Measurements from ENCODE around the gene AP4B1.

The AP4B1 gene

DNA sequence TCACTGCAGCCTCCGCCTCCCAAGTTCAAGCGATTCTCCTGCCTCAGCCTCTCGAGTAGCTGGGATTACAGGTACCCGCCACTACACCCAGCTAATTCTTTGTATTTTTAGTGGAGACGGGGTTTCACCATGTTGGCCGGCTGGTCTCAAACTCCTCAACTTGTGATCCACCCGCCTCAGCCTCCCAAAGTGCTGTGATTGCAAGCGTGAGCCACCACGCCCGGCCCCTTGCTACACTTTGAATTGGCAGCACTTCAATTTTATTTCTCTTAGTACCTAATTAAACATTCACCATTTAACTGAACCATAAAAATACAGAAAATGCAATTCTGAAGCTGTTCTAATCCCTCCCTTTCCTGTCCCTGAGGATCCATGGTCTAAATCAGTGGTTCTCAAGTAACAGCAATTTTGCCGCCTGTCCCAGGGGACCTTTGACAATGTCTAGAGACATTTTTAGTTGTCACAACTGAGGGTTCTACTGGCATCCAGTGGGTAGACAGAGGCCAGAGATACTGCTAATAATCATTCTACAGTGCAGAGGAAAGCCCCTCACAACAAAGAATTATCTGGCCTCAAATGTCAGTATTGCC lies 12.9 kb downstream of the AP4B1 start:
- DNase-seq, result no peak

DNA sequence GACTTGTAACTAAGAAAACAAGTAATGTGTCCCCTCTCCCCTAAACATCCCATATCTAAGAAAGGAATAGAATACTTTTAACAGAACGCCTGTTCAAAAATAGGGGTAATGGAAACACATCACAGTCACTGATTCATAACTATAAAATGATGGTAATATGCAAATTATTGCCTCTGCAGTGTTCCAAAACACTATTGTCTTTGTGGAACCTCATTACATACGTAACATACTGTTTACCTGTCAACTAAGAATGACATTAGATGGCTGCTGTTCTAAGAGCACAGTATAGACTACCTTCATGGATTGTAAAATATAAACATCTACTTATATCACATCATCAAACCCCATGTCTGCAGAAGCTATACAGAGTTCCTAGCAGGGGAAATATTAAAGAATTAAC lies 13.8 kb downstream of the AP4B1 start:
- DNase-seq, result no peak

DNA sequence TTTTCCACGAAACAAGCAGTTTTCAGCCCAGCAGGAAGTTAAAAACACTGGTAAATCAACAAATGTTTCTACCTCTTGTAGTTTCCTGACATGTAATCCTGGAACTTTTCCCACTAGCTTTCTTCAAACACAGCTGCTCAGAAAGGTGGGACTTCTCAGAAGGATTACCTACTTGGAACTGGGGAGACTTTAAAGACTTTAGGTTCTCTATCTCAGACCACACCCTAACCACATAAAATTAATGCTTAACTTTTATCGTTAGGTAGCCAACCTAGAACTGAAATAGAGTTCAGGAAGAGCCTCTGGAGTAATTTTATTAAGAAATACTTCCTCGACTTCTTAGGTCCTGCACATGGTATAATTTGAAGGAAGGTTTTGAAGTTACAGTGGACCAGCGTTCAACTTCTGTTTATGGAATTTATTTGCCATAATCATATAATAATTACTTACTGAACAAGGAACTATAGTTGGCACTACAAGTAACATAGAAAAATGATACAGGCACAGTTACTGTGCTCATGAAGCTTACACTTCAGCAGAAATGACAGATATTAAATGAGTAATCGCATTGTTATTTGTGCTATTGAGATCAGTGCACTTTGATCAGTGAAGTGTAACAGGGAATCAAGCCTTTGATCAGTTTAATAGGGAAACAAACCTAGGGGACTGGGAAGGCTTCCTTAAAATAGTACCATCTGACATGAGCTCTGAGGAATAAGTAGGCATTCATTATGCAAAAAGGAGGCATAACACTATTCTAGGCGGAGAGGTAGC lies 17.0 kb downstream of the AP4B1 start, which contains the start of gene BCL2L15:
Gene BCL2L15 (minus strand): TSS at position 180 of the 774 bp plus-strand sequence. CDS start 206 bp downstream, outside the sequence.
- no peak for DNase-seq

DNA sequence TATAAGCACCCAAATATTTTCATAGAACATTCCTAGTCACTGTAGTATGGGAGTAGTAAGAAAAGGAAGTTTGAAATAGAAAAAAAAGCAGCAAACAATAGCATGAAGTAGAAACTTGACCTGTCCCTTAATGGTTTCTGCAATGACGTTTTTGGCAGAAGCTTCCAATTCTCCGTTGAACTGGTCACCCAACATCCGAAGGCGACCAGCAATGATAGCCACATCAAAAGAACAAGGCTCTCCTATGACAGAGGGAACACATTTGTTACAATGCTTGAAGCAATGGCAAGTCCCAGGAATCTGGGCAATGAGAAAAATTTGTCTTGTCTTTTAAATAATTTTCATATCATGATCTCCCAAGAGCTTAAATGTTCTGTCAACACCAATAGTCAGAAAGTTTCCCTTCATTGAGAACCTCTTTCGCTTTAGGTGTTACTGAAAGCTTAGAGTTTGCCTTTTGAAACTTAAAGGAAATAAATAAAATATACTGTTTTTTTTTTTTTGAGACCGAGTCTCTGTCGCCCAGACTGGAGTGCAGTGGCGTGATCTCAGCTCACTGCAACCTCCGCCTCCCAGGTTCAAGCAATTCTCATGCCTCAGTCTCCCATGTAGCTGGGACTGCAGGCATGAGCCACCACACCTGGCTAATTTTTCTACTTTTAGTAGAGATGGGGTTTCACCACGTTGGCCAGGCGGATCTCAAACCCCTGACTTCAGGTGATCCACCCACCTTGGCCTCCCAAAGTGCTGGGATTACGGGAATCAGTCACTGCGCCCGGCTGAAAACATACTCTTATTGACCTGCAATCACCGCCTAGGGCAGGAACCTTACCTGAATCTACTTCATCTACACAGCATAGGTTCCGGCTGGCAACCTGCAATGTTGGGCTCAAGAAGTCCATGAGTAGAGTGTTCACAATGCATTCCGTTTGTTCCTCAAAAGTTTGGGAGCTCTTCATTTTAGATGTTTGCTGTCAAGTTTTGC lies 17.9 kb downstream of the AP4B1 start:
- no peak for DNase-seq

DNA sequence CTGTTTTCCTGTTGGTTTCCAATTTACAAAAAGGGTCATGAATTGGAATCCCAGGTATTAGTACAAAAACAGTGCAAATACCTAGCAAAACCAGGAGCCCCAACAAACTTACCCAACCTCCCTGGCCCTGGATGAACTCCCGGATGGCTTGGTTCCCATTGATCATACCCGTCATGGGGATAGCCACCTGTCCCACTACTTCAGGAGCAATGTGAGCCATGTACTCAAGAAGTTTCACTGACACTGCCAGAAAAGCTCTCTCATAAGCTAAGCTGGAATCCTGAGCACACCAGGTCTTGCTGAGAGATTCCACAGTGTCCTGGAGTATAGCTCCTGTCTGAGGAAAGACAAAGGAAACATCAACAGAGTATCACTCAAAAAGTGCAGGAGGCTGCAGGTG lies 22.9 kb downstream of the AP4B1 start:
- no peak for DNase-seq

DNA sequence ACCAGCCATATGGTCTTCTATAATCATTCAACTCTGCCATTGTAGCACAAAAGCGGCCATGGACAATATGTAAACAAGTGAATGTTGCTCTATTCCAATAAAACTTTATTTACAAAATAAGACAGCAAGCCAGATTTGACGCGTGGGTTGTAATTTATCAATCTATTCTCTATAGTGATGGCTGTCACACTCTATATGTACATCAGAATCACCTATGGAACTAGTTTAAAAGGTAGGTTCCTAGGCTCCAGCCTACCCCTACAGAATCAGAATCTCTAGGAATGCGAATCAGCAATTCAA lies 24.9 kb downstream of the AP4B1 start:
- DNase-seq, result no peak

DNA sequence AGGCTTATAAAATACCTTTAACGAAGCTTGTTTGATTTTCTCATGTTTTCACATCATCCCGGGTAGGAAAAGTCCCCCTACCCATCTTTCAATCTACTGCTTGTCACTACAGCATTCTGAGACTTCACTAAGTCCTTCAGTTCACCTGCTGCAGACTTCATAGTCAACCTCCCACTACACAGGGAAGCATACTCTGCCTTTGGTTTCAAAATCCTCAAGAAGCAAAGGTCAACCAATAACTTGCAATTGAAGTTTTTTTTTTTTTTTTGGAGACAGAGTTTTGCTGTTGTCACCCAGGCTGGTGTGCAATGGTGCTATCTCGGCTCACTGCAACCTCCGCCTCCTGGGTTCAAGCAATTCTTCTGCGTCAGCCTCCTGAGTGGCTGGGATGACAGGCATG lies 28.4 kb downstream of the AP4B1 start:
- no peak for DNase-seq

DNA sequence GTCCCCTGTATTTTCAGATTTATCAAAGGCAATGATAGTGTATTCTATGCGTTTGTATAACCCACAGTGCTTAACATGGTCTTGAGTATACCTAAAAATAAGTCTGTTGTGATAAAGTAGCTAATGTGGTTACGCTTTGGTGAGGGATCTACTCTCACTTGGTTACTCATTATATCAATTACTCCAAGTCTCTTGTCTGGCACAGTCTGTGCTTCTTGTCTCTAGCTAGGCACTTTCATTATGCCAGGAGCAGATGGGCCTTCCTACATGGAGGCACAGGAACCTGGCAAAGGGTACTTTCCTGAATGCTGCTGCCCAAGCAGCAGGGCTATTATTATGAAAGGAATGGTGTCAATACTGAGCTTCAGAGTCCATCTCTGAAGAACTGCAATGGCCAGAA lies 28.9 kb downstream of the AP4B1 start:
- DNase-seq, result no peak

DNA sequence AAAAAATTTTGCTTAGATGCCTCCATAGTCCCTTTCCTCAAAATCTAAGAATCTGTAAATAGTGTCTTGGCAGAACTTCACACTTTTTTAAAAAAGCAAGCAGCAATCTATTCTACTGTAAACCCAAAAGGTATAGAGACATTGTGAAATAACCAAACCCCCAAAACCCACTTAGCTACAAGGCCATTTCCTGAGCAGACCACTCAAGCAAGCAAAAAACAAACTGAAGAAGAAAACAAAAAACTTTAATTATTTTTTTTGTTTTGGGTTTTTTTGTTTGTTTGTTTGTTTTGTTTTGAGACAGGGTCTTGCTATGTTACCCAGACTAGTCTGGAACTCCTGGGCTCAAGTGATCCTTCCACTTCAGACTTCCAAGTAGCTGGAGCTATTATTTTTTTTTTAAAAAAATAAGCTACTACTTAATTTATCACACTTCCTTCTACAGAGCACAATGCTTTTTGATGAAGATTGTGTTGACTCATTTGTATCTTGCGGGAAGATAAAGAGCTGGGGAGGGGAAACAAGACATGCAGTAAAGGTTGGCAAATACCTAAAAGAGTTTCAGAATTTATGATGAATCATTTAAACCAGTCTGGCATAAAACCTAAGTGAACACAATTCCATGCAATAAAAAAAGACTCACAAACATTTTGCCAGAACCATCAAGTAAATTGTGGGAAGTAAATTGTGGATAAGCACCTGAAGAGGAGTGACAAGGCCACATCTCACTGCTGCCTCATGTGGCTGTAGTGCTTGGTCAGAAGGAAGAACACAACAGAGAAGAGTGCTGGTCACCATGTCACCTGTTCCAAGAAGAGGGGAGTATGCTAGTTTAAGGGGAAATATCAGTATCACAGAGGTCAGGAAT lies 30.4 kb downstream of the AP4B1 start:
- DNase-seq, result no peak

DNA sequence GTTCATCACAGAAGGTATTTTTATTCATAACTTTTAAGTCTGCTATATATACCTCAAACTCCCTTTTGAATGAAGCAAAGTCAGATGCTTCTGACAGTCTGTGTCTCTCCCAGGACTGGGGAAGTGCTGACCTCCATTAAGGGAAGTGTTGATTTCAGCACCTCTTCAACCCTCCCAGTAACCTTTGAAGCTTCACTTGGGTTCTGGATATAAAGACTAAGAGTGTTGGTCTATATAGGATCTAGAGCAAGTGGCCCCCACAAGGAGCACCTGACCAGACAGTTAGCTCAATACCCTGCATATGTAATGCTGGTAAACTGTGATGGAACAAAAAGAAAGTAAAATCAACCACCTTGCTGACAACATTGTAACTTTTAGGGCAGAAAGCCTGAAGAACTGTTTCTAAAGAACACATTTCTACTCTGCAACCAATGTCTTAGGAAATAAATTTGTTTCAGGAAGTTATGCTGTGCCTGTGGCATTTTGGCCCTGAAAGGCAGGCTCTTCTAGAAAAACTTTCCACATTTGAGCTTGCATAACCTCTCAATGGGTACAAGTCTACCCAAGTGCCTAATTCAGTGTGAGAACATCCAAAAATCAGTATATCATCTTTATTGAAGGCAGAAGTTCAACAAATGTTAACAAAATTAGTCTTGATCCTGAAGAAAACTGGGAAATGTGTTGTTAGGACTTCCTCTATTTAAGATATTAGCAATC lies 32.2 kb downstream of the AP4B1 start:
- no peak for DNase-seq

DNA sequence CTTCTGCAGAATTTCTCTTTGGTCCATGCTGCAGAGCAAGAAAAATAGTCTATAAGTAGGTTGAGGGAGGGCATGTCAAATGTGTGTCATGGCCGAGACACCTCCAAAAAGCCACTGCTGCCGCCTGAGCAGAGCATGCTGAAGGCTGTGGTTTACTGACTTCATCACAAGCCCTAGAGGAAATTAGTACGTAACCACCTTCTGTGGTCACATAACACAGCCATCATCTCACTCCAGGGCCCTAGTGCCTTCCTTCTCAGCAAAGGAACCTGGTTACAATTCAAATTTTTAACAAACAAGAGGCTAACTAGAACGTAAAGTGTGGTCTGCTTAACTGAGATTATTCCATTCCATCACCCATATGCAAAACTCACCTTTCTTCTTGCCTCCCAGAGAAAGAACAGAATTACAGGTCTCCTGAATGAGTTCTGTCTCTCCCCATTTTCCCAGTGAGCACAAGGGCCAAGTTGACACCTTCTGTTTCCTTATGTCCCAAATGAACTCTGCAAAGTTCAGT lies 32.9 kb downstream of the AP4B1 start, which contains the start of gene PTPN22:
Gene PTPN22 (minus strand): TSS at position 116 of the 517 bp plus-strand sequence.
- DNase-seq, result no peak

DNA sequence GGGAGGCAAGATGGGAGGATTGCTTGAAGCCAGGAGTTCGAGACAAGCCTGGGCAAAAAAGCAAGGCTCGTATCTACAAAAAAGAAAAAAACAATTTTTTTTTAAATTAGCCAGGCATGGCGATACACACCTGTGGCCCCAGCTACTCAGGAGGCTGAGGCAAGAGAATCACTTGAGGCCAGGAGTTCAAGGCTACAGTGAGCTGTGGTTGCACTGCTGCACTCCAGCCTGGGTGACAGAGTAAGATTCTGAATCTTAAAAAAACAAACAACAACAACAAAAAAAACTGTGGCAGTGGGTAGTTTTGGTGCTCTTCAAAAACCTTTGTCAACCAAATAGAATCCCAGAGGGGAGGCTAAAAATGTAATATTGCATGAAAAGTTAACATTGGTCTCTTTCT lies 33.8 kb downstream of the AP4B1 start:
- no peak for DNase-seq

DNA sequence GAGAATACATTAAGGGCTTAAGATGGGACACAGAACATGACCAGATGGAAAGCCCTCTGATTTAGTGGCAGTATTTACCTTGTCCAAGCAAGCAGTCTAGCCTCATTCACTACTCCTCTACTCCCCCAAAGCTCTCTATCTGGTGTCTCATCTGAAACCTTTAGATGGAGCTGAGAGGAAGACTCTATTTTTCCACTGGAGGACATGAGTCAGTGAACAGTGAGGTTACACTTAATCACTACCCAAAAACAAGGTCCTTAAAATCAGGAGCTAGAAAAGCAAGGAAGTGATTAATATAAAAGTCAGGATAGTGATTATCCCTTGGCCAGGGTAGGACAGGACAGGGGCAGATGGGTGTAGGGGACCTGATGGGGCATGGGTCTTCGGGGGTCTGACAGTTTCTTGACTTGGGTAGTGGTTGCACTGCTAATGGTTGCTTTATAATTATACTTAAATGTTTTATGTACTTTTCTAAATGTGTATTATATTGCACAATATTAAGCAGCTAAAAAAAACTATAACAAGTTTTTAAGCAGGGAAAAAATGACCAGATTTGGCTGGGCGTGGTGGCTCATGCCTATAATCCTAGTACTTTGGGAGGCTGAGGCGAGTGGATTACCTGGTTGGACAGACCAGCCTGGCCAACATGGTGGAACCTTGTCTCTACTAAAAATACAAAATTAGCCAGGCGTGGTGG lies 36.1 kb downstream of the AP4B1 start:
- DNase-seq, result no peak

DNA sequence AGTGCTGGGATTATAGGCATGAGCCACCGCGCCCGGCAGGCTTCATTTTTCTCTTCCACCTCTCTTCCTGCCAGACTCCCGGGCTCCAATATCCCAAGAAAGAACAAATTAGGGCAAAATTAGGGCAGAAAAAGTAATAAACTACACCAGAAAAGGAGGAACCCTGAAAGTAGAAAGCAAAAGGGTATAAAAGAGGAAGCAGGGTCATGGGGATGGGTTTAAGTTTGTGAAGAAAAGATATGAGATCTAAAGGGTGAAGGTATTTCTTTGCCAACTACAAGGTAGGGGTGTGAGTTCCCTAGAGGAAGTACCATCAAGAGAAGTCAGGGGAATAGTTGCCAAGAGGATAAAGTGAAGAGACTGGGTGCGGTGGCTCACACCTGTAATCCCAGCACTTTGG lies 43.0 kb downstream of the AP4B1 start:
- no peak for DNase-seq

DNA sequence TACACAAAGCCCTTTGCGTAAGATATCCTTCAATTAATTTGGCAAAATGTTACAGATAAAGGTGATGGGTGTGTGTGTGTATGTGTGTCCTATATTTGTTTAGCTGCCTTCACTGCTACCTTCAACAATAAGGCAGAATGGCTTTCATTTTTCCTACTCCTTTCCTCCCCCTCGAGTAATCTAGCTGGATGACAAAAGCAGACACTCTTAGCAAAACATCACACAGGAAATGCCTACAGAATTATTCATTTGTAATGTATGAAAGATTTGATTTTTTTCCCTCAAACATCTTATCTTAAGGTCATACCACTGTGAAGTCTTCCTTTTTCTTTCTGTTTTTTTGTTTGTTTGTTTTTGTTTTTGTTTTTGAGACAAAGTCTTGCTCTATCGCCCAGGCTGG lies 43.7 kb downstream of the AP4B1 start:
- no peak for DNase-seq

DNA sequence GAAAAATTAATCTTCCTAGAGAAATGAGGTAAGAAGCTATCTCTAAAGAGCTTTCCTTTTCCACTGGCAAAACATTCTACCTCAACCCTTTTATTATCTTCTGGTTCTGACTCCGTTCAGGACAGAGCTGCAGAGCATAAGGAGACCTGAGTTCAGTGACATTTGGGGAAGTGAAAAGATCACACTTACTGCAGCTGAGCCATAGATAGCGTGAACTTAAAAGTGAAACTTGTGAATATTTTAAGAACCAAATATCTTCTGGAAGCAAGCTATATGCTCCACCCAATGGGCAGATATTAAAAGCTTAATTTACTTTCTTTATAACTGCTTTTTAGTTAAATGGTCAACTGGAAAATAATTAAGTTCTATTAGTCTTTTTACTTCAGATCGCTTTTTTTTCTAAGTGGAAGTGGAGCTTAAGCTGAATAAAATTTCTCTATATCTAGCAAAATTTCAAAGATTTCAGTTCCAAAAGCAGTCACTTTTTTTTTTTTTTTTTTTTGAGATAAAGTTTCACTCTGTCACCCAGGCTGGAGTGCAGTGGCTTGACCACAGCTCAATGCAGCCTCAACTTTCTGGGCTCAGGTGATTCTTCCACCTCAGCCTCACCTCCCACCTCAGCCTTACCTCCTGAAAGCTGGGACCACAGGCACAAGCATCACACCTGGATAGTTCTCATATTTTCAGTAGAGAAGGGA lies 45.0 kb downstream of the AP4B1 start:
- no peak for DNase-seq

DNA sequence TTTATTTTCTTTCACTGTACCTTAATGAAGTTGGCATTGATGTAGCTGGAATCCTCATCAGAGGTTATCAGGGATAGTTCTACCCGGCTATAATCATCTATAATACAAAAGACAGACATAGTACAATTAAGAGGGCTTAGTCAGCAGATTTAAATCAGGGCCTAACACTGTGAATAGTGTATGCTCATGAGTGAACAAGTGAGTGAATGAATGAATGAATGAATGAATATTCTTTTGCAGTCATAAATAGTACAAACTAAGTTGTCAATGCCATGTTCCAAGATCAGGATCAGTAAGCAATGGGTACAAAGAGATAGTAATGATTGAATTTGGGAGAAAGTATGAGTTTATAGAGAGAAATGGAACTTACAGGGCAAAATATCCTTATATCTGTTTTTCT lies 45.6 kb downstream of the AP4B1 start:
- no peak for DNase-seq

DNA sequence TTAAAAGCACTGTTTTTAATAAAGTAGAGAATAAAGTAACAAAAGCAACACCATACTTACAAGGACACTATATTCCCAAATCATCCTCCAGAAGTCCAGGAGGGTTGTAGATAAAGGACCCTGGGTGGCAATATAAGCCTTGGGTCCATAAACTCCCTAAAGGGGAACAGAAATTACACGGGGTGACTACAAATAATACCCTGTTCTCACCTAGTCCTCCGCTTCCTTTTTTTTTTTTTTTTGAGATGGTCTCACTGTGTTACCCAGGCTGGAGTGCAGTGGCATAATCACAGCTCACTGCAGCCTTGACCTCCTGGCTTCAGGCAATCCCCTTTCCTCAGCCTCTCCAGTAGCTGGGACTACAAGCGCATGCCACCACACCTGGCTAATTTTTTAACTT lies 46.2 kb downstream of the AP4B1 start:
- DNase-seq, result no peak

DNA sequence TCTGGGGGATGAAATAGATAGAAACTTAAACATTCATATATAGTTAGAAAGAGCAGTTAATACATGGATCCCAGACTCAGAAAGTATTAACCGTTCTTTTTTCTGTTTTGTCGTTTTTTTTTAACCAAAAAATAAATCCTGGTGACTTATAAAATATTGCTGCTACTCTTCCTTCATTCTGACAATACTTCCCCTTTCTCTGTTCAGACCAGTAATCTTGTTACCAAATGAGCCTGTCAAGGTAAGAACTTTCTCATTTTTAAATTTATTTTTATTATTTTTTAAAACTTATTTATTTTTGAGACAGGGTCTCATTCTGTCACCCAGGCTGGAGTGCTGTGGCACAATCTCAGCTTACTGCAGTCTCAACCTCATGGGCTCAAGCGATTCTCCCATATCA lies 46.8 kb downstream of the AP4B1 start:
- no peak for DNase-seq

DNA sequence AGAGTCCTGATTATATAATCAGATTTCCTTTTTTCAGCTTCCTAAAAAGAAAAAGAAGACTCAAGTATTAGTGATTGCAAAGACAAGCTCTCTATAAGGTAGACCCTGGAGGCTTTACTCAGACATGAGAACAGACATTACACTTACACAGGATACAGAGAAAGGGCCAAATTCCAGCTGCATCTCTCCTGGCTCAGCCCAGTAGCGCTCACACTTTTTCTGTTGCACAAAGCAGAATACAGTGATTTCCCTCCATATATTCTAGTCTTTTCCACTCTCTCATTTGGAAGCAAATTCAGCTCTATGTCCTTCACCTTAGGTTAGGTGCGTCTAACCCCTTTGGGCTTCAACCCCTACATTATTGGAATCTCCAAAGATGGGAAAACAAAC lies 48.2 kb downstream of the AP4B1 start:
- DNase-seq, result no peak
